Body of pancreas (tissue), 4 donors: ENCODE results near the gene KCND3.

Source experiments
- POLR2A ChIP-seq, 3 donors: fragments of 450-650 bp; IDR thresholded peaks; one replicate each; pipeline ENCODE4 v1.6.1; 2016; ENCODE audit warnings: antibody characterized with exemption in 3 of 3, mild to moderate bottlenecking in 2 of 3
- TF ChIP-seq, protein P1 (sequence below), 7 experiments: fragments of 450-650 bp in 4 of 7; fragments of 200-600 bp in 3 of 7; sonication (generic) in 3 of 7; IDR thresholded peaks; one replicate each; pipeline ENCODE4 v1.5.1; 2016 to 2019; ENCODE audit warnings: antibody characterized with exemption in 7 of 7

DNA sequence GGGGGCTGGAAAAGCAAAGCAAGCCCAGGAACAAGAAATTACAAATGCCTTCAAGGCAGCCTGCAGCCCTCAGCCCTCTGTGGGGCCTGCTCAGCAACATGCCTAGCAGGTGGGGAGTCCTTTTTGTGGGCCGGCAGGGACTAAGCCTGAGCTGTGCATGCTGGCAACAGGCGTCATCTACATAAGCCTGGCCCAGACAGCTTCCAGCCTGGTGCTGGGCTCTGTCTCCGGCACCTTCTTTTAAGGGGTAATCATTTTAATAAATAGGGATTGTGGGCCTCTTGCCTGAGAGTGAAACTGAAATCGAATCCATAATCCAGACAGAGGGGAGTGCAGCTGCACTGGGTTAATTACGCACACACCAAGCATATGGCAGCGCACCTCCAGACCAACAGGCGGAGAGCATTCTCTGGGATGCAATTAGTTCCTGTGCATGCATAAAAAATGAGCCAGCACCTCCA is 137.2 kb downstream of the KCND3 start:
- TF ChIP-seq, protein P1, sequence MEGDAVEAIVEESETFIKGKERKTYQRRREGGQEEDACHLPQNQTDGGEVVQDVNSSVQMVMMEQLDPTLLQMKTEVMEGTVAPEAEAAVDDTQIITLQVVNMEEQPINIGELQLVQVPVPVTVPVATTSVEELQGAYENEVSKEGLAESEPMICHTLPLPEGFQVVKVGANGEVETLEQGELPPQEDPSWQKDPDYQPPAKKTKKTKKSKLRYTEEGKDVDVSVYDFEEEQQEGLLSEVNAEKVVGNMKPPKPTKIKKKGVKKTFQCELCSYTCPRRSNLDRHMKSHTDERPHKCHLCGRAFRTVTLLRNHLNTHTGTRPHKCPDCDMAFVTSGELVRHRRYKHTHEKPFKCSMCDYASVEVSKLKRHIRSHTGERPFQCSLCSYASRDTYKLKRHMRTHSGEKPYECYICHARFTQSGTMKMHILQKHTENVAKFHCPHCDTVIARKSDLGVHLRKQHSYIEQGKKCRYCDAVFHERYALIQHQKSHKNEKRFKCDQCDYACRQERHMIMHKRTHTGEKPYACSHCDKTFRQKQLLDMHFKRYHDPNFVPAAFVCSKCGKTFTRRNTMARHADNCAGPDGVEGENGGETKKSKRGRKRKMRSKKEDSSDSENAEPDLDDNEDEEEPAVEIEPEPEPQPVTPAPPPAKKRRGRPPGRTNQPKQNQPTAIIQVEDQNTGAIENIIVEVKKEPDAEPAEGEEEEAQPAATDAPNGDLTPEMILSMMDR (IDR thresholded peaks at IDR 0.05) = no peak
- TF ChIP-seq POLR2A (IDR thresholded peaks at IDR 0.05) = no peak
